IMR-90 (cell line): ENCODE data around the gene RHCE. TPM values are rescaled to one million over a fixed set of nuclear protein-coding genes. Genes with fewer than 3 reads are reported as not detected.
"Not testable (repeated sequence)": the region's sequence is repeated elsewhere in the genome, so short reads cannot be mapped to it uniquely, and the experiment has no call there.

Source experiments
- ATAC-seq: fragments of 200-7000 bp; cut with Tn5 transposase; 2 replicates; pipeline ENCODE4 v1.9.1; 2020; ENCODE audit warnings: low read depth, mild to moderate bottlenecking, moderate library complexity
- BruUV-seq: library from RNA; stranded (reverse); fragments of 400-500 nt; replicated peaks from 2 replicates; lab custom pipeline; 2021; lab: Mats Ljungman, UMichigan
- CTCF ChIA-PET: fragments of 300-600 bp; formaldehyde crosslinking; extraction: SDS; loops from one replicate; lab custom pipeline; 2021; ENCODE audit warnings: antibody characterized with exemption; lab: Yijun Ruan, JAX
- POLR2A ChIA-PET: fragments of 300-600 bp; sonication (Branson Sonifier 250); formaldehyde crosslinking; loops from one replicate; lab custom pipeline; 2022; ENCODE audit warnings: antibody characterized with exemption; ENCODE audit not compliant: unreplicated experiment; lab: Charles Lee
- DNase-seq: peaks from one replicate; pipeline ENCODE4 v3.0.0; 2013
- H2AFZ ChIP-seq: replicated peaks from 2 replicates; pipeline ENCODE3; 2013; ENCODE audit warnings: low read length, mild to moderate bottlenecking; ENCODE audit not compliant: poor library complexity
- H2AK5ac ChIP-seq: 2 replicates; pipeline ENCODE4 v1.6.1; 2013; ENCODE audit warnings: low read depth, low read length, inconsistent platforms
- H2AK9ac ChIP-seq: replicated peaks from 2 replicates; pipeline ENCODE3; 2013; ENCODE audit warnings: mild to moderate bottlenecking, low read depth, low read length, moderate library complexity; ENCODE audit not compliant: poor library complexity
- H2BK120ac ChIP-seq: 2 replicates; pipeline ENCODE4 v1.6.1; 2013; ENCODE audit warnings: low read depth, low read length, inconsistent platforms
- H2BK15ac ChIP-seq: 3 replicates; pipeline ENCODE4 v1.6.1; 2013; ENCODE audit warnings: low read depth, low read length, inconsistent platforms
- H2BK20ac ChIP-seq: 2 replicates; pipeline ENCODE4 v1.6.1; 2013; ENCODE audit warnings: low read depth, mild to moderate bottlenecking, inconsistent platforms, low read length, moderate library complexity
- H2BK5ac ChIP-seq: 2 replicates; pipeline ENCODE4 v1.6.1; 2013; ENCODE audit warnings: mild to moderate bottlenecking, low read depth, low read length, inconsistent platforms; ENCODE audit not compliant: poor library complexity, severe bottlenecking
- H3K14ac ChIP-seq: replicated peaks from 2 replicates; pipeline ENCODE4 v1.6.1; 2013; ENCODE audit warnings: low read depth, low read length, inconsistent platforms
- H3K18ac ChIP-seq: 2 replicates; pipeline ENCODE4 v1.6.1; 2013; ENCODE audit warnings: low read depth, low read length, control low read depth
- H3K23ac ChIP-seq: 2 replicates; pipeline ENCODE4 v1.6.1; 2013; ENCODE audit warnings: low read depth, low read length, inconsistent platforms
- H3K27ac ChIP-seq: 2 replicates; pipeline ENCODE4 v1.5.1; 2013; ENCODE audit warnings: mild to moderate bottlenecking, control low read depth, low read length; ENCODE audit not compliant: insufficient read depth
- H3K27me3 ChIP-seq: 2 replicates; pipeline ENCODE4 v1.6.1; 2013; ENCODE audit warnings: low read length; ENCODE audit not compliant: control insufficient read depth, insufficient read depth
- H3K36me3 ChIP-seq: 2 replicates; pipeline ENCODE4 v1.6.1; 2013; ENCODE audit warnings: low read length, mixed read lengths; ENCODE audit not compliant: control insufficient read depth, insufficient read depth
- H3K4ac ChIP-seq: 2 replicates; pipeline ENCODE4 v1.6.1; 2013; ENCODE audit warnings: low read depth, low read length, inconsistent platforms
- H3K4me1 ChIP-seq: 2 replicates; pipeline ENCODE4 v1.6.1; 2013; ENCODE audit warnings: low read length, mixed read lengths; ENCODE audit not compliant: control insufficient read depth, insufficient read depth
- H3K4me2 ChIP-seq: 2 replicates; pipeline ENCODE4 v1.6.1; 2013; ENCODE audit warnings: low read depth, mild to moderate bottlenecking, control low read depth, low read length, moderate library complexity
- H3K4me3 ChIP-seq: 2 replicates; pipeline ENCODE4 v1.5.1; 2013; ENCODE audit warnings: low read depth, mild to moderate bottlenecking, control low read depth, low read length, moderate library complexity; ENCODE audit not compliant: insufficient read depth
- H3K56ac ChIP-seq: 2 replicates; pipeline ENCODE4 v1.6.1; 2013; ENCODE audit warnings: low read length, inconsistent platforms; ENCODE audit not compliant: insufficient read depth; ENCODE audit errors: extremely low read depth
- H3K79me1 ChIP-seq, 2 experiments: 2 replicates each; pipeline ENCODE4 v1.6.1; 2013; ENCODE audit warnings: low read length in 2 of 2, inconsistent platforms in 1 of 2, low read depth in 1 of 2
- H3K9ac ChIP-seq: 2 replicates; pipeline ENCODE4 v1.6.1; 2013; ENCODE audit warnings: low read depth, low read length, control low read depth
- H3K9me1 ChIP-seq: 2 replicates; pipeline ENCODE4 v1.6.1; 2013; ENCODE audit warnings: low read length, inconsistent platforms; ENCODE audit not compliant: insufficient read depth
- H3K9me3 ChIP-seq: 2 replicates; pipeline ENCODE4 v1.6.1; 2013; ENCODE audit warnings: low read length; ENCODE audit not compliant: control insufficient read depth, insufficient read depth
- H4K20me1 ChIP-seq: 2 replicates; pipeline ENCODE4 v1.6.1; 2013; ENCODE audit warnings: low read length, inconsistent platforms; ENCODE audit not compliant: insufficient read depth
- H4K5ac ChIP-seq: 2 replicates; pipeline ENCODE4 v1.6.1; 2013; ENCODE audit warnings: mild to moderate bottlenecking, low read depth, low read length, control low read depth
- H4K8ac ChIP-seq, 2 experiments: 2 replicates each; pipeline ENCODE4 v1.6.1; 2013; ENCODE audit warnings: low read depth in 2 of 2, low read length in 2 of 2, control low read depth in 1 of 2, inconsistent platforms in 1 of 2
- H4K91ac ChIP-seq: 2 replicates; pipeline ENCODE4 v1.6.1; 2013; ENCODE audit warnings: low read depth, low read length, inconsistent platforms; ENCODE audit not compliant: insufficient read depth
- WGBS, 2 experiments: methylation state at CpG; one replicate each; pipeline versions ENCODE4 v1.1.5 to v1.1.7; 2013; ENCODE audit warnings: missing lambda C conversion rate in 2 of 2; ENCODE audit not compliant: insufficient read length in 1 of 2; ENCODE audit errors: extremely low coverage in 2 of 2; 5-methylcytosine and 5-hydroxymethylcytosine counted together
- dilution Hi-C: fragments of 300-500 bp; cut with HindIII; formaldehyde crosslinking; loops from one replicate; pipeline ENCODE4 v1.14.3; 2018; ENCODE audit warnings: low sequenced_read_pairs; ENCODE audit not compliant: unreplicated experiment
- in situ Hi-C: fragments of 300-500 bp; cut with MboI; formaldehyde crosslinking; loops from 3 replicates; pipeline ENCODE4 v1.14.3; 2019; ENCODE audit warnings: low sequenced_read_pairs, inconsistent platforms, mixed read lengths
- intact Hi-C: fragments of 100-400 bp; cut with micrococcal nuclease; formaldehyde crosslinking; loops from 2 replicates; pipeline ENCODE4 v1.10.0; 2022
- polyA plus RNA-seq, 3 experiments: library from polyadenylated mRNA; depleted of rRNA; stranded (reverse); fragments of >200 nt; gene quantifications; 2 replicates each; pipeline ENCODE4 v1.2.3, GENCODE V29; 2012; ENCODE audit warnings: low replicate concordance in 1 of 3
- total RNA-seq: library from RNA; depleted of rRNA; stranded (reverse); fragments of >200 nt; gene quantifications from 2 replicates; pipeline ENCODE4 v1.2.3, GENCODE V29; 2012

The RHCE gene
- total and polyA plus RNA-seq, 2 of the 4 experiments (the other 2 are of a cell fraction): 0.54 to 0.62 TPM

- H3K14ac ChIP-seq, H3K4ac ChIP-seq, H2BK120ac ChIP-seq, H2BK5ac ChIP-seq, POLR2A ChIA-PET, H4K91ac ChIP-seq, H3K4me2 ChIP-seq, H4K8ac ChIP-seq, H3K9ac ChIP-seq, H3K23ac ChIP-seq, DNase-seq, H3K9me1 ChIP-seq, H4K20me1 ChIP-seq, BruUV-seq, H3K18ac ChIP-seq, H3K56ac ChIP-seq, H2AK9ac ChIP-seq, H4K5ac ChIP-seq, intact Hi-C loops, dilution Hi-C loops, H3K4me3 ChIP-seq, H2BK15ac ChIP-seq, H2AFZ ChIP-seq, H3K9me3 ChIP-seq, H2AK5ac ChIP-seq, H3K4me1 ChIP-seq, H3K27me3 ChIP-seq, CTCF ChIA-PET, ATAC-seq, H3K79me1 ChIP-seq, H2BK20ac ChIP-seq, H3K36me3 ChIP-seq, H3K27ac ChIP-seq: not testable (repeated sequence)
- WGBS, 2 experiments: no CpG with 5 or more reads among the region's 10 CpGs
- in situ Hi-C loops: loop anchor here (10.0 to 25.0 kb wide), 3 partner anchors 102 to 402 kb away; partner anchors contain the start of genes MTFR1L and SELENON
These were observed 10.8 kb downstream of the RHCE start for GRCh38 chr1:25409641-25410427.

- H3K4me3 ChIP-seq, H3K9me3 ChIP-seq, H2AK5ac ChIP-seq, H3K9ac ChIP-seq, BruUV-seq, H3K14ac ChIP-seq, H3K9me1 ChIP-seq, H3K23ac ChIP-seq, H3K36me3 ChIP-seq, H4K20me1 ChIP-seq, H3K4me1 ChIP-seq, H3K4ac ChIP-seq, H3K56ac ChIP-seq, H2BK15ac ChIP-seq, H2BK20ac ChIP-seq, ATAC-seq, POLR2A ChIA-PET, CTCF ChIA-PET, H2BK5ac ChIP-seq, H3K18ac ChIP-seq, H4K91ac ChIP-seq, H3K4me2 ChIP-seq, H2AK9ac ChIP-seq, H2BK120ac ChIP-seq, H4K5ac ChIP-seq, intact Hi-C loops, DNase-seq, dilution Hi-C loops, H4K8ac ChIP-seq, H3K79me1 ChIP-seq, H2AFZ ChIP-seq, H3K27me3 ChIP-seq, H3K27ac ChIP-seq: not testable (repeated sequence)
- in situ Hi-C loops: loop anchor here (10.0 to 25.0 kb wide), 3 partner anchors 106 to 406 kb away; partner anchors contain the start of genes MTFR1L and SELENON
- no CpG with 5 or more reads among the region's 12 CpGs for WGBS, 2 experiments
These were observed 14.8 kb downstream of the RHCE start for GRCh38 chr1:25405731-25406305.
